Endothelial cell of umbilical vein (primary cell): ENCODE measurements around the gene DNAJC7.

Experiments used
- CTCF ChIP-seq, 2 donors: IDR thresholded peaks; 1 replicate in 1 of 2; 2 replicates in 1 of 2; pipeline ENCODE4 v1.5.1; 2011; ENCODE audit warnings: low read length in 2 of 2, mild to moderate bottlenecking in 2 of 2, moderate library complexity in 2 of 2, control low read depth in 1 of 2, inconsistent platforms in 1 of 2, low read depth in 1 of 2; ENCODE audit not compliant: insufficient read depth in 1 of 2; ENCODE audit errors: extremely low read depth in 1 of 2
- EZH2 ChIP-seq: IDR thresholded peaks from 2 replicates; pipeline ENCODE4 v1.6.1; 2012; ENCODE audit warnings: borderline replicate concordance, low read depth, mild to moderate bottlenecking, moderate library complexity, low read length, inconsistent platforms; ENCODE audit not compliant: severe bottlenecking
- JUN ChIP-seq: IDR thresholded peaks from 2 replicates; pipeline ENCODE4 v1.6.1; 2011; ENCODE audit warnings: borderline replicate concordance, low read depth; ENCODE audit not compliant: insufficient read length, insufficient read depth
- MAX ChIP-seq: IDR thresholded peaks from 2 replicates; pipeline ENCODE4 v1.6.1; 2011; ENCODE audit not compliant: insufficient read depth, insufficient read length
- MYC ChIP-seq: IDR thresholded peaks from one replicate; pipeline ENCODE4 v1.6.1; 2011; ENCODE audit warnings: mild to moderate bottlenecking, low read depth, low read length
- POLR2A ChIP-seq: IDR thresholded peaks from 2 replicates; pipeline ENCODE4 v1.6.1; 2012; ENCODE audit warnings: low read depth, mild to moderate bottlenecking, control low read depth, low read length
- POLR2AphosphoS5 ChIP-seq: IDR thresholded peaks from 2 replicates; pipeline ENCODE4 v1.6.1; 2012; ENCODE audit warnings: low read depth, mild to moderate bottlenecking, control low read depth, low read length, moderate library complexity; ENCODE audit not compliant: insufficient read depth

- TF ChIP-seq CTCF (IDR thresholded peaks at IDR 0.05; ENCODE audit: extremely low read depth in 1 of 2, insufficient read depth in 1 of 2, low read depth in 1 of 2, low read length in 2 of 2) (no peak), EZH2 (no peak), POLR2A (no peak), JUN (no peak), POLR2AphosphoS5 (no peak), MAX (no peak), MYC (no peak)
Observed at GRCh38 chr17:41941168-41941567, 76.1 kb downstream of the DNAJC7 start.
